ENCODE measurements around the gene BMP2K. TPM values are rescaled to one million over a fixed set of nuclear protein-coding genes. Genes with fewer than 3 reads are reported as not detected.

BMP2K gene
- total and polyA plus RNA-seq, 2 experiments from 2014 or later: 27.3 to 96.5 TPM

GRCh38 chr4:78951862-78952472, 175.8 kb downstream of the BMP2K start:
- Histone ChIP-seq H3K4me2 (no peak overlapping the region), H2AFZ (no peak overlapping the region), H4K20me1 (ENCODE audit: insufficient read depth, poor library complexity, severe bottlenecking) (no peaks in the 10 kb centered on the region), H3K36me3 (replicated peaks; ENCODE audit: insufficient read depth, low read depth) (no peaks in the 10 kb centered on the region), H3K27ac (no peak overlapping the region), H3K9me3 (ENCODE audit: low read depth) (no peaks in the 10 kb centered on the region), H3K79me2 (no peaks in the 10 kb centered on the region), H3K27me3 (peaks cover 6% of the 10 kb centered on the region), H3K9me2 (replicated peaks; ENCODE audit: insufficient read depth) (no peaks in the 10 kb centered on the region), H3K4me3 (no peak overlapping the region), H3K4me1 (ENCODE audit: insufficient read depth) (no peaks in the 10 kb centered on the region)
- WGBS (ENCODE audit: low lambda C conversion rate, missing lambda C conversion rate): 51% methylated on average over 3 of the region's 3 CpGs
- TF ChIP-seq, protein P1, sequence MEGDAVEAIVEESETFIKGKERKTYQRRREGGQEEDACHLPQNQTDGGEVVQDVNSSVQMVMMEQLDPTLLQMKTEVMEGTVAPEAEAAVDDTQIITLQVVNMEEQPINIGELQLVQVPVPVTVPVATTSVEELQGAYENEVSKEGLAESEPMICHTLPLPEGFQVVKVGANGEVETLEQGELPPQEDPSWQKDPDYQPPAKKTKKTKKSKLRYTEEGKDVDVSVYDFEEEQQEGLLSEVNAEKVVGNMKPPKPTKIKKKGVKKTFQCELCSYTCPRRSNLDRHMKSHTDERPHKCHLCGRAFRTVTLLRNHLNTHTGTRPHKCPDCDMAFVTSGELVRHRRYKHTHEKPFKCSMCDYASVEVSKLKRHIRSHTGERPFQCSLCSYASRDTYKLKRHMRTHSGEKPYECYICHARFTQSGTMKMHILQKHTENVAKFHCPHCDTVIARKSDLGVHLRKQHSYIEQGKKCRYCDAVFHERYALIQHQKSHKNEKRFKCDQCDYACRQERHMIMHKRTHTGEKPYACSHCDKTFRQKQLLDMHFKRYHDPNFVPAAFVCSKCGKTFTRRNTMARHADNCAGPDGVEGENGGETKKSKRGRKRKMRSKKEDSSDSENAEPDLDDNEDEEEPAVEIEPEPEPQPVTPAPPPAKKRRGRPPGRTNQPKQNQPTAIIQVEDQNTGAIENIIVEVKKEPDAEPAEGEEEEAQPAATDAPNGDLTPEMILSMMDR (IDR thresholded peaks at IDR 0.05; ENCODE audit: poor library complexity): peak; percentile 79
- TF ChIP-seq EZH2phosphoT487 (IDR thresholded peaks at IDR 0.05; ENCODE audit: low read depth, severe bottlenecking, unreplicated experiment): no peak
- peak; percentile 64 for DNase-seq (ENCODE audit: low spot score)

- WGBS (ENCODE audit: low lambda C conversion rate, missing lambda C conversion rate): 85% methylated on average over 5 of the region's 5 CpGs
- Histone ChIP-seq H3K9me2 (replicated peaks; ENCODE audit: insufficient read depth) (no peaks in the 10 kb centered on the region), H2AFZ (no peak overlapping the region), H3K4me1 (ENCODE audit: insufficient read depth) (no peaks in the 10 kb centered on the region), H3K27ac (no peak overlapping the region), H4K20me1 (ENCODE audit: insufficient read depth, poor library complexity, severe bottlenecking) (no peaks in the 10 kb centered on the region), H3K4me3 (no peak overlapping the region), H3K4me2 (no peak overlapping the region), H3K27me3 (no peaks in the 10 kb centered on the region), H3K79me2 (no peaks in the 10 kb centered on the region), H3K36me3 (replicated peaks; ENCODE audit: insufficient read depth, low read depth) (no peaks in the 10 kb centered on the region), H3K9me3 (ENCODE audit: low read depth) (no peaks in the 10 kb centered on the region)
- TF ChIP-seq EZH2phosphoT487 (IDR thresholded peaks at IDR 0.05; ENCODE audit: low read depth, severe bottlenecking, unreplicated experiment) (no peak), EZH2 (IDR thresholded peaks at IDR 0.05; ENCODE audit: borderline replicate concordance) (no peak)
- TF ChIP-seq, protein P1 (IDR thresholded peaks at IDR 0.05; ENCODE audit: poor library complexity): no peak
- no peak for DNase-seq (ENCODE audit: low spot score)
These were observed 177.1 kb downstream of the BMP2K start for GRCh38 chr4:78953231-78953630.

- DNase-seq (ENCODE audit: low spot score): peak; percentile 60
- Histone ChIP-seq H3K79me2 (no peaks in the 10 kb centered on the region), H3K4me1 (ENCODE audit: insufficient read depth) (no peaks in the 10 kb centered on the region), H3K4me3 (no peak overlapping the region), H2AFZ (no peak overlapping the region), H4K20me1 (ENCODE audit: insufficient read depth, poor library complexity, severe bottlenecking) (no peaks in the 10 kb centered on the region), H3K27me3 (no peaks in the 10 kb centered on the region), H3K36me3 (replicated peaks; ENCODE audit: insufficient read depth, low read depth) (no peaks in the 10 kb centered on the region), H3K9me2 (replicated peaks; ENCODE audit: insufficient read depth) (no peaks in the 10 kb centered on the region), H3K27ac (no peak overlapping the region), H3K4me2 (no peak overlapping the region), H3K9me3 (ENCODE audit: low read depth) (no peaks in the 10 kb centered on the region)
- TF ChIP-seq, protein P1 (IDR thresholded peaks at IDR 0.05; ENCODE audit: poor library complexity): peak; percentile 64
- TF ChIP-seq EZH2phosphoT487 (IDR thresholded peaks at IDR 0.05; ENCODE audit: low read depth, severe bottlenecking, unreplicated experiment) (no peak), EZH2 (IDR thresholded peaks at IDR 0.05; ENCODE audit: borderline replicate concordance) (no peak)
- WGBS (ENCODE audit: low lambda C conversion rate, missing lambda C conversion rate): 42% methylated on average over 11 of the region's 11 CpGs
These were observed 177.9 kb downstream of the BMP2K start for GRCh38 chr4:78953769-78954666.
